Adrenal gland (tissue), 5 donors: Measurements from ENCODE around the gene GPC4.

Experiments
- POLR2A ChIP-seq, 2 donors: fragments of 450-650 bp; IDR thresholded peaks; one replicate each; pipeline ENCODE4 v1.6.1; 2017; ENCODE audit warnings: antibody characterized with exemption in 2 of 2, mild to moderate bottlenecking in 2 of 2, moderate library complexity in 1 of 2
- TF ChIP-seq, protein P1 (sequence below), 6 experiments: fragments of 450-650 bp in 4 of 6; fragments of 200-600 bp in 2 of 6; sonication (generic) in 1 of 6; IDR thresholded peaks; 1 replicate in 5 of 6; 2 replicates in 1 of 6; pipeline versions ENCODE4 v1.5.1 to v1.8.0; 2016 to 2021; ENCODE audit warnings: antibody characterized with exemption in 6 of 6, mild to moderate bottlenecking in 2 of 6, moderate library complexity in 1 of 6
- donor health status: DM: no; HTN: no; CAD: no.

DNA sequence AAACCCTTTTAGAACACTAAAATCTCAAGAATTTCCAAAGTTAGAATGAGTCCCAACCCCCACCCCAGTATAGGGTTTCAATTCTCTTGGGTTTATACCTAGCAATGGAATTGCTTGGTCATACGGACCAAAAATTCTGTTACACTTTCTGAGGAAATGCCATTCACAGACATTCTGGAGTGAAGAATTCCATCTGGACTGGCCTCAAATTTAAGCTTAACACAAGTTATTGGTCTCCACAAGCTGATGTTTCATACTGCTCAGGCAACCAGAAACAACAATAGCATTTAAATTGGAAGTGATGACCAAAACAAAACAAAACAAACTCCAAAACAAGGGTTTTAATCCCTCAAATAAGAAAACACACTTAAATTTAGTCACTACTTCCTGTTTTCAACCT is 51.1 kb downstream of the GPC4 start:
- TF ChIP-seq, protein P1, sequence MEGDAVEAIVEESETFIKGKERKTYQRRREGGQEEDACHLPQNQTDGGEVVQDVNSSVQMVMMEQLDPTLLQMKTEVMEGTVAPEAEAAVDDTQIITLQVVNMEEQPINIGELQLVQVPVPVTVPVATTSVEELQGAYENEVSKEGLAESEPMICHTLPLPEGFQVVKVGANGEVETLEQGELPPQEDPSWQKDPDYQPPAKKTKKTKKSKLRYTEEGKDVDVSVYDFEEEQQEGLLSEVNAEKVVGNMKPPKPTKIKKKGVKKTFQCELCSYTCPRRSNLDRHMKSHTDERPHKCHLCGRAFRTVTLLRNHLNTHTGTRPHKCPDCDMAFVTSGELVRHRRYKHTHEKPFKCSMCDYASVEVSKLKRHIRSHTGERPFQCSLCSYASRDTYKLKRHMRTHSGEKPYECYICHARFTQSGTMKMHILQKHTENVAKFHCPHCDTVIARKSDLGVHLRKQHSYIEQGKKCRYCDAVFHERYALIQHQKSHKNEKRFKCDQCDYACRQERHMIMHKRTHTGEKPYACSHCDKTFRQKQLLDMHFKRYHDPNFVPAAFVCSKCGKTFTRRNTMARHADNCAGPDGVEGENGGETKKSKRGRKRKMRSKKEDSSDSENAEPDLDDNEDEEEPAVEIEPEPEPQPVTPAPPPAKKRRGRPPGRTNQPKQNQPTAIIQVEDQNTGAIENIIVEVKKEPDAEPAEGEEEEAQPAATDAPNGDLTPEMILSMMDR (IDR thresholded peaks at IDR 0.05), result no peak
- TF ChIP-seq POLR2A (IDR thresholded peaks at IDR 0.05), result no peak
